OCI-LY3 (cell line): ENCODE results near the gene TMEM225.

Source experiments
- H2AFZ ChIP-seq: fragments of 200-600, 300-600 bp; shearing (Covaris generic); 2 replicates; pipeline ENCODE4 v1.6.0; 2014; ENCODE audit warnings: antibody characterized with exemption, low read depth, low read length
- H3K27ac ChIP-seq: fragments of 200-600, 300-600 bp; sonication (generic); 2 replicates; pipeline ENCODE4 v1.5.1; 2014; ENCODE audit warnings: mild to moderate bottlenecking, low read length, moderate library complexity, mixed read lengths
- H3K27me3 ChIP-seq: fragments of 200-600, 300-600 bp; sonication (generic); 2 replicates; pipeline ENCODE4 v1.6.1; 2014; ENCODE audit warnings: low read depth, low read length, mixed read lengths
- H3K36me3 ChIP-seq: fragments of 200-600, 300-600 bp; sonication (generic); replicated peaks from 2 replicates; pipeline ENCODE3; 2014; ENCODE audit warnings: low read depth, low read length, mixed read lengths
- H3K4me1 ChIP-seq: fragments of 300-600, 200-600 bp; sonication (generic); 2 replicates; pipeline ENCODE4 v1.6.1; 2014; ENCODE audit warnings: low read length, mixed read lengths
- H3K4me2 ChIP-seq: fragments of 200-600, 300-600 bp; sonication (generic); 2 replicates; pipeline ENCODE4 v1.6.1; 2014; ENCODE audit warnings: low read length, mixed read lengths
- H3K4me3 ChIP-seq: fragments of 300-600, 200-600 bp; sonication (generic); 2 replicates; pipeline ENCODE4 v1.5.1; 2014; ENCODE audit warnings: antibody characterized with exemption, mild to moderate bottlenecking, low read length, moderate library complexity
- H3K79me2 ChIP-seq: fragments of 300-600, 200-600 bp; shearing (Covaris generic); 2 replicates; pipeline ENCODE4 v1.6.1; 2014; ENCODE audit warnings: mild to moderate bottlenecking, low read length, mixed read lengths
- H3K9ac ChIP-seq: fragments of 300-600, 200-600 bp; shearing (Covaris generic); 2 replicates; pipeline ENCODE4 v1.6.0; 2014; ENCODE audit warnings: mild to moderate bottlenecking, low read length, moderate library complexity
- H3K9me3 ChIP-seq: fragments of 200-600, 300-600 bp; shearing (Covaris generic); 2 replicates; pipeline ENCODE4 v1.6.1; 2014; ENCODE audit warnings: low read length, mixed read lengths; ENCODE audit not compliant: insufficient read depth
- H4K20me1 ChIP-seq: fragments of 200-600, 300-600 bp; sonication (generic); 2 replicates; pipeline ENCODE4 v1.6.1; 2016; ENCODE audit warnings: low read length, mixed read lengths; ENCODE audit not compliant: insufficient read depth
- CTCF ChIP-seq: fragments of 200-600, 300-600 bp; sonication (generic); IDR thresholded peaks from 2 replicates; pipeline ENCODE4 v1.5.1; 2014; ENCODE audit warnings: antibody characterized with exemption, low read length, low read depth
- EZH2phosphoT487 ChIP-seq: fragments of 200-600 bp; shearing (Covaris generic); IDR thresholded peaks from 2 replicates; pipeline ENCODE4 v1.6.1; 2018; ENCODE audit warnings: antibody characterized with exemption, mixed run types, low read depth

TMEM225 gene

GRCh38 chr11:123885570-123885969, at the start of gene TMEM225:
TSS of gene TMEM225 (minus strand) at chr11:123885670. CDS start at chr11:123885425, 245 bp downstream.
- H2AFZ ChIP-seq: no peak within 1 kb of the TSS
- H3K27me3 ChIP-seq: no peaks in the 10 kb centered on the region
- no peak within 1 kb of the TSS for H3K27ac ChIP-seq
- no peak within 1 kb of the TSS for H3K4me2 ChIP-seq
- H3K79me2 ChIP-seq: no peaks in the 10 kb centered on the region
- TF ChIP-seq EZH2phosphoT487 (no peak), CTCF (no peak)
- H3K9me3 ChIP-seq: no peaks in the 10 kb centered on the region
- no peaks in the 10 kb centered on the region for H3K4me1 ChIP-seq
- no peaks in the 10 kb centered on the region for H3K36me3 ChIP-seq
- H3K9ac ChIP-seq: no peak within 1 kb of the TSS
- no peak within 1 kb of the TSS for H3K4me3 ChIP-seq
- no peaks in the 10 kb centered on the region for H4K20me1 ChIP-seq

- Histone ChIP-seq H3K36me3 (no peaks in the 10 kb centered on the region), H3K9ac (no peak overlapping the region), H2AFZ (no peak overlapping the region), H4K20me1 (no peaks in the 10 kb centered on the region), H3K4me2 (no peak overlapping the region), H3K9me3 (no peaks in the 10 kb centered on the region), H3K79me2 (no peaks in the 10 kb centered on the region), H3K4me3 (no peak overlapping the region), H3K4me1 (no peaks in the 10 kb centered on the region), H3K27me3 (no peaks in the 10 kb centered on the region), H3K27ac (no peak overlapping the region)
- TF ChIP-seq EZH2phosphoT487 (no peak), CTCF (no peak)
Observed at GRCh38 chr11:123924027-123924426, 38.6 kb upstream of the TMEM225 start.

GRCh38 chr11:123920943-123921342, 35.5 kb upstream of the TMEM225 start:
- Histone ChIP-seq H3K27ac (no peak overlapping the region), H3K4me2 (no peak overlapping the region), H2AFZ (no peak overlapping the region), H3K4me1 (no peaks in the 10 kb centered on the region), H3K27me3 (no peaks in the 10 kb centered on the region), H3K4me3 (no peak overlapping the region), H3K9me3 (no peaks in the 10 kb centered on the region), H3K36me3 (no peaks in the 10 kb centered on the region), H3K9ac (no peak overlapping the region), H4K20me1 (no peaks in the 10 kb centered on the region), H3K79me2 (no peaks in the 10 kb centered on the region)
- no peak for TF ChIP-seq EZH2phosphoT487
- TF ChIP-seq CTCF: no peak

GRCh38 chr11:123905826-123906225, 20.4 kb upstream of the TMEM225 start:
- H4K20me1 ChIP-seq: no peaks in the 10 kb centered on the region
- H3K9ac ChIP-seq: no peak overlapping the region
- peaks cover 11% of the 10 kb centered on the region for H3K4me1 ChIP-seq
- no peak overlapping the region for H3K27ac ChIP-seq
- no peaks in the 10 kb centered on the region for H3K79me2 ChIP-seq
- no peaks in the 10 kb centered on the region for H3K9me3 ChIP-seq
- H3K36me3 ChIP-seq: no peaks in the 10 kb centered on the region
- no peak overlapping the region for H2AFZ ChIP-seq
- no peak overlapping the region for H3K4me2 ChIP-seq
- no peak for TF ChIP-seq CTCF
- no peak for TF ChIP-seq EZH2phosphoT487
- H3K27me3 ChIP-seq: no peaks in the 10 kb centered on the region
- no peak overlapping the region for H3K4me3 ChIP-seq
